ENCODE results near the gene PRR16.

- TF ChIP-seq CTCF (IDR thresholded peaks at IDR 0.05) (no peak), POLR2A (IDR thresholded peaks at IDR 0.05) (no peak)
These were observed 167.5 kb downstream of the PRR16 start for GRCh38 chr5:120631611-120632010.

All from lower leg skin (tissue), 3 donors.